HFFc6 (cell line): ENCODE data around the gene THRB. TPM values are rescaled to one million over a fixed set of nuclear protein-coding genes. Genes with fewer than 3 reads are reported as not detected.

ENCODE experiments used
- DNase-seq: peaks from one replicate; pipeline ENCODE4 v3.0.0-alpha.2; 2018
- H3K27ac Mint-ChIP-seq: 2 replicates; pipeline ENCODE4 v1.8.0; 2020; ENCODE audit warnings: mild to moderate bottlenecking, mixed read lengths
- H3K27me3 Mint-ChIP-seq: 2 replicates; pipeline ENCODE4 v1.8.0; 2021; ENCODE audit warnings: mild to moderate bottlenecking, moderate library complexity, mixed read lengths; ENCODE audit not compliant: insufficient read depth
- H3K36me3 Mint-ChIP-seq: 2 replicates; pipeline ENCODE4 v1.8.0; 2021; ENCODE audit warnings: low read depth, mixed read lengths
- H3K4me1 Mint-ChIP-seq: 2 replicates; pipeline ENCODE4 v1.8.0; 2020; ENCODE audit warnings: low read depth, mixed read lengths
- H3K4me3 Mint-ChIP-seq: 2 replicates; pipeline ENCODE4 v1.8.0; 2020; ENCODE audit warnings: mild to moderate bottlenecking, moderate library complexity, mixed read lengths
- H3K9me3 Mint-ChIP-seq: 2 replicates; pipeline ENCODE4 v1.8.0; 2020; ENCODE audit warnings: mild to moderate bottlenecking, mixed read lengths
- total RNA-seq, 6 experiments: library from RNA; stranded (reverse); fragmentation: NEBNext Ultra II Directional; extraction: Animal tissue kit (Norgen Biotek cat#: 25700); gene quantifications; 2 replicates in 1 of 6; 3 replicates in 5 of 6; pipeline ENCODE4 v1.2.3, GENCODE V29; 2021
- TF ChIP-seq, protein P1 (sequence below): fragments of 200-600 bp; sonication (generic); IDR thresholded peaks from 2 replicates; pipeline ENCODE4 v1.5.0; 2021; ENCODE audit warnings: antibody characterized with exemption, mild to moderate bottlenecking

The THRB gene
- total RNA-seq, 6 experiments from 2014 or later = not detected

DNA sequence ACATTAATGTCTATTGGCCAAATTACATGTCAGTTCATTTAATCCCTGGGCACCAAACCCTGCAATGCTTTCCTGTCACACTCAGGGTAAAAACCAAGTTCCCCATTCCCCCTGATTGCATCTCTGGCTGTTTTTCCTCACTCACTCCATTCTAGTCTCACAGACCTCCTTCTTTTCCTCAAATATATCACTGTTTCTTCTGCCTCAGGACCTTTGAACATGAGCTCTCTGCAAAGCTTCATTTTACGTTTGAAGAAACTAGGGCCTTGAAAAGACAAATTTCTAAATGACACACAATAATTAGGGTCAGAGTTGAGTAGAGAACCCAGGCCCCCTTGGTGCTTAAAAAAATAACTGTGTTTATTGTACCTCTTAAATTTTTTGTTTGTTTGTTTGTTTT, 230.6 kb downstream of the THRB start:
- Mint-ChIP-seq H3K27ac (no peak overlapping the region), H3K4me1 (no peaks in the 10 kb centered on the region), H3K36me3 (no peaks in the 10 kb centered on the region), H3K27me3 (no peaks in the 10 kb centered on the region), H3K9me3 (no peaks in the 10 kb centered on the region), H3K4me3 (no peak overlapping the region)
- no peak for DNase-seq
- TF ChIP-seq, protein P1, sequence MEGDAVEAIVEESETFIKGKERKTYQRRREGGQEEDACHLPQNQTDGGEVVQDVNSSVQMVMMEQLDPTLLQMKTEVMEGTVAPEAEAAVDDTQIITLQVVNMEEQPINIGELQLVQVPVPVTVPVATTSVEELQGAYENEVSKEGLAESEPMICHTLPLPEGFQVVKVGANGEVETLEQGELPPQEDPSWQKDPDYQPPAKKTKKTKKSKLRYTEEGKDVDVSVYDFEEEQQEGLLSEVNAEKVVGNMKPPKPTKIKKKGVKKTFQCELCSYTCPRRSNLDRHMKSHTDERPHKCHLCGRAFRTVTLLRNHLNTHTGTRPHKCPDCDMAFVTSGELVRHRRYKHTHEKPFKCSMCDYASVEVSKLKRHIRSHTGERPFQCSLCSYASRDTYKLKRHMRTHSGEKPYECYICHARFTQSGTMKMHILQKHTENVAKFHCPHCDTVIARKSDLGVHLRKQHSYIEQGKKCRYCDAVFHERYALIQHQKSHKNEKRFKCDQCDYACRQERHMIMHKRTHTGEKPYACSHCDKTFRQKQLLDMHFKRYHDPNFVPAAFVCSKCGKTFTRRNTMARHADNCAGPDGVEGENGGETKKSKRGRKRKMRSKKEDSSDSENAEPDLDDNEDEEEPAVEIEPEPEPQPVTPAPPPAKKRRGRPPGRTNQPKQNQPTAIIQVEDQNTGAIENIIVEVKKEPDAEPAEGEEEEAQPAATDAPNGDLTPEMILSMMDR = no peak

DNA sequence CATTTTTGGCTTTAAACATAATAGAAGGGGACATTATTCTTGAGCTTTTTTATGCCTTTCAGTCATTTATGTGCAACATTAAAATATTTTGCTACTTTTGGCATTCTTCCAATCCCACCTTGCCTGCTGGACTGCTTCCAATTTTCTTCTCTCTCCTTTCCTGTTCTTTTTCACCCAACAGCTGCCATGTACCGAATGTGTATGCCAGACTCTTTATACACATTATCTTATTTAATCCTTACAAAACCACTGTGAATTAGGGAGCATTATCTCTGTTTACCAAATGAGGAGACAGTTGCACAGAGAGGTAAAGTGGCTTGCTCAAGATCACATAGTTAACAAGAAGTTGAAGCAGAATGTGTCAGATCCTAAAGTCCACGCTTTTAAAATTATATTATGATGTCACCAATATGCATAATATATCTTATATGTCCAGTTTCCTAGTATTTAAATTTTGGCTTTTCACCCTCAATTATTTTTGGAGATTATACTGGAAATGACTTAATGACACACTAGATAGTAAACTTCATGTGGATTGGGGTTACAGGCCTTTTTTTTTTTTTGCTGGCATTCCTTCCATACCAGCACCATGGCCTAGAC, 231.5 kb downstream of the THRB start:
- no peak for DNase-seq
- TF ChIP-seq, protein P1 = no peak
- no peaks in the 10 kb centered on the region for H3K4me1 Mint-ChIP-seq
- H3K27me3 Mint-ChIP-seq = peaks cover 6% of the 10 kb centered on the region
- H3K9me3 Mint-ChIP-seq = no peaks in the 10 kb centered on the region
- H3K27ac Mint-ChIP-seq = no peak overlapping the region
- H3K36me3 Mint-ChIP-seq = no peaks in the 10 kb centered on the region
- H3K4me3 Mint-ChIP-seq = no peak overlapping the region

DNA sequence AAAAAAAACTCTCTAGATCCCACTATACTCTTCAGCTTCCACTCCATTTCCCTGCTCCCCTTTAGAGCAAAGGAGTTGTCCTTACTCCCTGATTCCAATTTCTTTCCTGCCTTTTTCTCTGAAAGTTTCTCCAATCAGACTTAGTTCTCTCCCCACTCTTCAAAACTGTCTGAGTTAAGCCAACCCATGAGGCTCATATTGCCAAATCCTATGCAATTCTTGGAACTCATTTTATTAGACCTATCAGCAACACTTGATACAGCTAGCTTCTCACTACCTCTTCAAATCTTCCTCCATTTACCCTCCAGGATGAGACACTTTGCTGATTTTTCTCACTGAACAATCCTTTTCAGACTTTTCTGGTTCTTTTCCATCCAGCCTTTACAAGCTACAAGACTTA, 233.1 kb downstream of the THRB start:
- Mint-ChIP-seq H3K27ac (no peak overlapping the region), H3K9me3 (no peaks in the 10 kb centered on the region), H3K27me3 (peaks cover 6% of the 10 kb centered on the region), H3K36me3 (no peaks in the 10 kb centered on the region), H3K4me1 (no peaks in the 10 kb centered on the region), H3K4me3 (no peak overlapping the region)
- TF ChIP-seq, protein P1 = no peak
- DNase-seq = no peak

DNA sequence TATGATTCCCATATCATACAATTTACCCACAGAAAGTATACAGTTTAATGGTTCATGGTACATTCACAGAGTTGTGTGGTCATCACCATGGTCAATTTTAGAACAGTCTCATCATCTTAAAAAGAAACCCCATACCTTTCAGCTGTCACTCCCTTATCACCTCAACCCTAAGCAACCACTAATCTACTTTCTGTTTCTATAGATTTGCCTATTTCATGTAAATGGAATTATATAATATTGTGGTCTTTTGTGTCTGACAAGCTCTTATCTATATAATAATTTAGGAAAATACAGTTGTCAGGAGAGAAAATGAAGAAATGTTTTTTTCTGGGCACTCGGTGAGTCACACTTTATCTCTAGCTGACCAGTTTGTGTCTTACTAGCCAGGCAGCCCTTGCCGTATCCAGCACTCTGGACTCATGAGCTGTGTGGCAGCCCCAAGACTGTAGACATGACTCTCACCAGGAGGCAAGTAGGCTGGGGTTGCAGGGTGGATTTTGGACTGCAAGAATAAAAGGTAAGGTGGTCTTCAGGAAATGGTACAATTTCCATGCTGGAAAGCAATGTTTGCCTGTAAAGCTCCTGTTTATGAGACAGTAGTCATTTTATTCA, 234.6 kb downstream of the THRB start:
- no peaks in the 10 kb centered on the region for H3K9me3 Mint-ChIP-seq
- TF ChIP-seq, protein P1 = no peak
- no peak overlapping the region for H3K27ac Mint-ChIP-seq
- H3K4me1 Mint-ChIP-seq = no peaks in the 10 kb centered on the region
- H3K36me3 Mint-ChIP-seq = no peaks in the 10 kb centered on the region
- no peak overlapping the region for H3K4me3 Mint-ChIP-seq
- DNase-seq = no peak
- peaks cover 6% of the 10 kb centered on the region for H3K27me3 Mint-ChIP-seq

DNA sequence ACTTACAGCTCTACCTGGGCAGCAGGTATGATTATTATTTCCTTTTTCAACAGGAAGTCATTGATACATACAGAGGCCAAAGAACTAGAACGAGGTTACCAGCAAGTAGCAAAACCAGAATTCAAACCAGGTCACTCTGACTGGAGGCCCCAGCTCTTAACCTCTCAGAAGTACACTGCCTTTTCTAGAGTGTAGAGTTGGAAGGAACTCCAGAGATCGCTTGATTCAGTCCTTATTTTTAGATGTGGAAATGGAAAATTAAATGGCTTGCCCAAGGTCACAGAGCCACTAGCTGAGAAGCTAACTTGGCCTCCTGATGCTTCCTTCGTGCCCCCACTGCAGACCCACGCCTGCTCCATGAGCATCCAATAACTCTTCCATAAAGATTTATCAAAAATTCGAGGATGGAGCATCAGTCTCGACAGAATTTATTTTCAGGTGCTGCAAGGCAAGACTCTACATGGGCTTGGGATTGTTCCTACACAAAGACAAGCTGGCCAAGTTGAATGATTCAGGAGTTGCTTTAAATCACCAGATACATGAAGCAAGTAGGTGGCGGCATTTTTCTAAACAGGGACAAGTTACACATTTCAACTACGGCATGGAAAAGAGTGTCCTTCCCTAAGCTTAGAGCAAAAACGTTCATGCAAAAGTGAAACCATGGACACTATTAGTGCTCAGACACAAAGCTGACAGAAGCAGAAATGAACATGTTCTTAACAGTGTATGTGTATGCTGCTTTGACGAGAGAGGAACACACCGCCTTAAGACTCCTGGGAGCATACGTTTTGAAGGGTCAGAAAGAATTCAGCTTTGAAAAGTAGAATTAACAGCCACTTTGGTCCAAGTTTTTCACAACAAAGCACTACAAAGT, 235.7 kb downstream of the THRB start:
- Mint-ChIP-seq H3K4me3 (no peak overlapping the region), H3K27me3 (peaks cover 6% of the 10 kb centered on the region), H3K4me1 (no peaks in the 10 kb centered on the region), H3K36me3 (no peaks in the 10 kb centered on the region), H3K9me3 (no peaks in the 10 kb centered on the region), H3K27ac (no peak overlapping the region)
- DNase-seq = no peak
- TF ChIP-seq, protein P1 = no peak
